CD14-positive monocyte (primary cell): ENCODE results near the gene CNTNAP5. TPM values are rescaled to one million over a fixed set of nuclear protein-coding genes. Genes with fewer than 3 reads are reported as not detected.

Source experiments
- DNase-seq, 3 donors: peaks; one replicate each; pipeline ENCODE4 v3.0.0-alpha.2; 2011 to 2022
- H2AFZ ChIP-seq: 2 replicates; pipeline ENCODE4 v1.6.0; 2012; ENCODE audit warnings: mild to moderate bottlenecking, low read depth, low read length, inconsistent platforms; ENCODE audit not compliant: insufficient read depth, poor library complexity, severe bottlenecking
- H3K27ac ChIP-seq, 2 donors: 1 replicate in 1 of 2; 2 replicates in 1 of 2; pipeline ENCODE4 v1.5.1; 2012 to 2013; ENCODE audit warnings: low read length in 2 of 2, control low read depth in 1 of 2, inconsistent platforms in 1 of 2, low read depth in 1 of 2, mild to moderate bottlenecking in 1 of 2
- H3K27me3 ChIP-seq, 2 donors: one replicate each; pipeline versions ENCODE4 v1.6.0 to v1.6.1; 2011 to 2013; ENCODE audit warnings: low read length in 2 of 2; ENCODE audit not compliant: control insufficient read depth in 2 of 2, insufficient read depth in 2 of 2
- H3K36me3 ChIP-seq, 2 donors: replicated peaks in 1 of 2; 1 replicate in 1 of 2; 2 replicates in 1 of 2; pipeline versions ENCODE4 v1.5.1 to v1.6.1; 2012 to 2013; ENCODE audit warnings: low read length in 2 of 2, control low read depth in 1 of 2, inconsistent platforms in 1 of 2, mild to moderate bottlenecking in 1 of 2; ENCODE audit not compliant: insufficient read depth in 2 of 2, control insufficient read depth in 1 of 2
- H3K4me1 ChIP-seq, 2 donors: 1 replicate in 1 of 2; 2 replicates in 1 of 2; pipeline versions ENCODE4 v1.5.1 to v1.6.1; 2012 to 2013; ENCODE audit warnings: low read length in 2 of 2, control low read depth in 1 of 2, inconsistent platforms in 1 of 2, mild to moderate bottlenecking in 1 of 2, moderate library complexity in 1 of 2; ENCODE audit not compliant: insufficient read depth in 2 of 2, control insufficient read depth in 1 of 2
- H3K4me2 ChIP-seq: replicated peaks from 2 replicates; pipeline ENCODE3; 2012; ENCODE audit warnings: low read length, moderate library complexity, mild to moderate bottlenecking; ENCODE audit not compliant: poor library complexity, severe bottlenecking; ENCODE audit errors: extremely low read depth
- H3K4me3 ChIP-seq, 3 experiments: fragments of 200-600 bp in 1 of 3; sonication (generic) in 1 of 3; replicated peaks in 1 of 3; 1 replicate in 2 of 3; 2 replicates in 1 of 3; pipeline ENCODE4 v1.5.1; 2011 to 2013; ENCODE audit warnings: low read length in 3 of 3, mild to moderate bottlenecking in 3 of 3, control low read depth in 2 of 3, low read depth in 2 of 3, inconsistent platforms in 1 of 3, moderate library complexity in 1 of 3
- H3K79me2 ChIP-seq: 2 replicates; pipeline ENCODE4 v1.6.0; 2012; ENCODE audit warnings: mild to moderate bottlenecking, control low read depth, inconsistent platforms, low read length, moderate library complexity; ENCODE audit not compliant: insufficient read depth
- H3K9ac ChIP-seq: 2 replicates; pipeline ENCODE4 v1.6.0; 2017; ENCODE audit warnings: low read length, mild to moderate bottlenecking; ENCODE audit not compliant: insufficient read depth, poor library complexity, severe bottlenecking
- H3K9me3 ChIP-seq, 2 donors: replicated peaks in 1 of 2; 1 replicate in 1 of 2; 2 replicates in 1 of 2; pipeline versions ENCODE4 v1.5.1 to v1.6.1; 2012 to 2013; ENCODE audit warnings: low read length in 2 of 2, control low read depth in 1 of 2; ENCODE audit not compliant: control insufficient read depth in 1 of 2, insufficient read depth in 1 of 2
- H4K20me1 ChIP-seq: 2 replicates; pipeline ENCODE4 v1.6.0; 2012; ENCODE audit warnings: mild to moderate bottlenecking, low read length, control low read depth, moderate library complexity; ENCODE audit not compliant: insufficient read depth
- H3K27ac Mint-ChIP-seq, 7 donors: one replicate each; pipeline ENCODE4 v1.8.0; 2020; ENCODE audit warnings: mild to moderate bottlenecking in 7 of 7, mixed read lengths in 7 of 7, moderate library complexity in 6 of 7, inconsistent platforms in 2 of 7
- H3K27me3 Mint-ChIP-seq, 3 donors: one replicate each; pipeline ENCODE4 v1.8.0; 2021 to 2022; ENCODE audit warnings: low read depth in 3 of 3, mild to moderate bottlenecking in 3 of 3, mixed read lengths in 3 of 3, moderate library complexity in 3 of 3, inconsistent platforms in 1 of 3
- H3K36me3 Mint-ChIP-seq, 2 donors: one replicate each; pipeline ENCODE4 v1.8.0; 2020; ENCODE audit warnings: mixed read lengths in 2 of 2, inconsistent platforms in 1 of 2, mild to moderate bottlenecking in 1 of 2
- H3K4me1 Mint-ChIP-seq: one replicate; pipeline ENCODE4 v1.8.0; 2020; ENCODE audit warnings: mild to moderate bottlenecking, mixed read lengths
- H3K4me3 Mint-ChIP-seq, 2 donors: one replicate each; pipeline ENCODE4 v1.8.0; 2020; ENCODE audit warnings: mild to moderate bottlenecking in 2 of 2, mixed read lengths in 2 of 2, moderate library complexity in 1 of 2
- H3K9me3 Mint-ChIP-seq, 7 donors: one replicate each; pipeline ENCODE4 v1.8.0; 2020 to 2022; ENCODE audit warnings: mixed read lengths in 7 of 7, mild to moderate bottlenecking in 6 of 7, moderate library complexity in 6 of 7, inconsistent platforms in 2 of 7
- CTCF ChIP-seq: fragments of 200-600 bp; IDR thresholded peaks from one replicate; pipeline ENCODE4 v1.8.0; 2022; ENCODE audit warnings: antibody characterized with exemption, mild to moderate bottlenecking
- WGBS: methylation state at CpG from one replicate; pipeline ENCODE4 v1.1.5; 2013; ENCODE audit warnings: missing lambda C conversion rate; ENCODE audit not compliant: insufficient coverage; 5-methylcytosine and 5-hydroxymethylcytosine counted together
- intact Hi-C, 2 donors: fragments of 100-400 bp; cut with micrococcal nuclease; formaldehyde crosslinking; loops; one replicate each; pipeline versions ENCODE4 v1.15.0 to v1.15.1; 2023
- polyA plus RNA-seq, 3 donors: library from polyadenylated mRNA; depleted of rRNA in 1 of 3; unstranded in 2 of 3; stranded (reverse) in 1 of 3; fragments of 300-500 nt in 2 of 3; fragments of >200 nt in 1 of 3; fragmentation: Illumina TruSeq in 2 of 3; gene quantifications; 1 replicate in 2 of 3; 2 replicates in 1 of 3; pipeline ENCODE4 v1.2.3, GENCODE V29; 2012 to 2021

Gene CNTNAP5
- polyA plus RNA-seq, 3 donors, result not detected

- Mint-ChIP-seq H3K36me3 (no peaks in the 10 kb centered on the region), H3K27ac (no peak overlapping the region), H3K27me3 (no peaks in the 10 kb centered on the region), H3K4me3 (no peak overlapping the region), H3K9me3 (peaks cover 3 to 25% (median 15%) of the 10 kb centered on the region in 7 donors), H3K4me1 (no peaks in the 10 kb centered on the region)
- Histone ChIP-seq H3K79me2 (no peaks in the 10 kb centered on the region), H3K4me3 (no peak overlapping the region), H3K36me3 (no peaks in the 10 kb centered on the region), H2AFZ (no peak overlapping the region), H3K4me2 (no peak overlapping the region), H4K20me1 (no peaks in the 10 kb centered on the region), H3K9me3 (peaks cover 9 to 21% of the 10 kb centered on the region in 2 donors), H3K9ac (no peak overlapping the region), H3K27me3 (no peaks in the 10 kb centered on the region), H3K27ac (no peak overlapping the region), H3K4me1 (no peaks in the 10 kb centered on the region)
- intact Hi-C loops, result no loop called here
- no CpG with 5 or more reads among the region's 3 CpGs for WGBS
- TF ChIP-seq CTCF, result no peak
- DNase-seq, result no peak
These were observed 96.7 kb downstream of the CNTNAP5 start for GRCh38 chr2:124121760-124122275.

GRCh38 chr2:124122340-124122739, 97.3 kb downstream of the CNTNAP5 start:
- no peaks in the 10 kb centered on the region for H3K79me2 ChIP-seq
- no peak for TF ChIP-seq CTCF
- H3K36me3 Mint-ChIP-seq, result no peaks in the 10 kb centered on the region
- H3K4me1 Mint-ChIP-seq, result no peaks in the 10 kb centered on the region
- no peaks in the 10 kb centered on the region for H3K4me1 ChIP-seq
- H3K27me3 Mint-ChIP-seq, result no peaks in the 10 kb centered on the region
- intact Hi-C loops, result no loop called here
- H3K9me3 Mint-ChIP-seq, result peaks cover 3 to 25% (median 15%) of the 10 kb centered on the region in 7 donors
- peaks cover 9 to 21% of the 10 kb centered on the region in 2 donors for H3K9me3 ChIP-seq
- no peak overlapping the region for H3K4me3 ChIP-seq
- DNase-seq, result no peak
- no peak overlapping the region for H3K27ac Mint-ChIP-seq
- no peak overlapping the region for H3K4me3 Mint-ChIP-seq
- H4K20me1 ChIP-seq, result no peaks in the 10 kb centered on the region
- H3K9ac ChIP-seq, result no peak overlapping the region
- H3K27me3 ChIP-seq, result no peaks in the 10 kb centered on the region
- no peak overlapping the region for H2AFZ ChIP-seq
- no peak overlapping the region for H3K27ac ChIP-seq
- H3K4me2 ChIP-seq, result no peak overlapping the region
- no peaks in the 10 kb centered on the region for H3K36me3 ChIP-seq
- WGBS, result no CpG with 5 or more reads among the region's 1 CpG
